GM23248 (cell line): ENCODE measurements around the gene STH.

ENCODE experiments used
- EZH2 ChIP-seq: fragments of 200-600 bp; sonication (generic); IDR thresholded peaks from 2 replicates; pipeline ENCODE4 v1.6.1; 2018; ENCODE audit warnings: antibody characterized with exemption, mild to moderate bottlenecking; ENCODE audit not compliant: insufficient read depth, poor library complexity, severe bottlenecking
- EZH2phosphoT487 ChIP-seq: fragments of 200-600 bp; sonication (generic); IDR thresholded peaks from 2 replicates; pipeline ENCODE4 v1.6.1; 2018; ENCODE audit warnings: antibody characterized with exemption, moderate library complexity, mild to moderate bottlenecking, low read depth; ENCODE audit not compliant: insufficient read depth

- TF ChIP-seq EZH2, result no peak
- no peak for TF ChIP-seq EZH2phosphoT487
Observed at GRCh38 chr17:45955326-45955725, 43.7 kb upstream of the STH start.
